Keratinocyte (primary cell): Measurements from ENCODE around the gene HMX3.
A peak's percentile ranks its signal among the peaks of the same experiment; 100 is the strongest.

Source experiments
- EZH2 ChIP-seq: IDR thresholded peaks from one replicate; pipeline ENCODE4 v1.6.1; 2012; ENCODE audit warnings: inconsistent platforms, mild to moderate bottlenecking, low read length, moderate library complexity
- TF ChIP-seq, protein P1 (sequence below), 3 experiments: IDR thresholded peaks in 1 of 3; conservative IDR thresholded peaks in 1 of 3; optimal IDR thresholded peaks in 1 of 3; 2 replicates in 2 of 3; 3 replicates in 1 of 3; pipeline versions ENCODE3 to v1.5.1; 2011; ENCODE audit warnings: low read length in 3 of 3, mild to moderate bottlenecking in 3 of 3, moderate library complexity in 2 of 3, control low read depth in 1 of 3, inconsistent platforms in 1 of 3; ENCODE audit not compliant: insufficient read depth in 2 of 3; ENCODE audit errors: extremely low read depth in 1 of 3

DNA sequence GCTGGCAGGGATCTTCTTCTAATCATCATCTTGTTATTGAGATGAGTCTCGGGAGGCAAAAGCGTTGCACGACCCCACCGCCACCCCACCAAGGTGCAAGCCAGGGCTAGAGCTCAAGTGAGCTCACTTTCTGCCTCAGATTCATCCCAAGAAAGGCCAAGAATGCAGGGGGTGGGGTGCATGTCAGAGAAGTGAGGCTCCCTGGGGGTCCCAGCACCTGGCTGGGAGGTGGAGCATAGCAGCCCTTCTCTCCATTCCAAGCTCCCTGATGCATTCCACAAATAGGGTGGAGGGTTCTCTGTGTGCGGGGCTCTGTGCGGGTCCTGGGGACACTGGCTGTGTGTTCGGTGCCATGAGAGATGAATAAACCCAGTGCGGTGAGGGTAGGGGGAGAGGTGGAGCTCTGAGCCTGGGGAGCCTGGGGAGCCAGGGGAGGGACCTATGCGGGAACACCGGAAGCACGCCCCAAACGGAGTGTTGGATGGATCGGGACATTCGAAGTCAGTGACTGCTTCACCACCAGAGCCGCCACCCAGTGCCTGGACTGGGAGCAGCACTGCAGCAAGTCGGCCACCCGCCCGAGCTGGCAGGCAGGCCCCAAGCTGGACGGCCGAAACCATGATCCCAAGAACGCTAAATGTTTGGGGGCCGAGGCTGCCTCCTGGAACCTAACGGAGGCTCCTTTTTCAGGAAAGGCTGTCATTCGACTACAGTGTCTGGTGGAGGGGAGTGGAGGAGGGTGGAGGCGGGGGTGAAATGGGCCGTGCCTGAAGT, 17.9 kb upstream of the HMX3 start:
- no peak for TF ChIP-seq EZH2
- TF ChIP-seq, protein P1, sequence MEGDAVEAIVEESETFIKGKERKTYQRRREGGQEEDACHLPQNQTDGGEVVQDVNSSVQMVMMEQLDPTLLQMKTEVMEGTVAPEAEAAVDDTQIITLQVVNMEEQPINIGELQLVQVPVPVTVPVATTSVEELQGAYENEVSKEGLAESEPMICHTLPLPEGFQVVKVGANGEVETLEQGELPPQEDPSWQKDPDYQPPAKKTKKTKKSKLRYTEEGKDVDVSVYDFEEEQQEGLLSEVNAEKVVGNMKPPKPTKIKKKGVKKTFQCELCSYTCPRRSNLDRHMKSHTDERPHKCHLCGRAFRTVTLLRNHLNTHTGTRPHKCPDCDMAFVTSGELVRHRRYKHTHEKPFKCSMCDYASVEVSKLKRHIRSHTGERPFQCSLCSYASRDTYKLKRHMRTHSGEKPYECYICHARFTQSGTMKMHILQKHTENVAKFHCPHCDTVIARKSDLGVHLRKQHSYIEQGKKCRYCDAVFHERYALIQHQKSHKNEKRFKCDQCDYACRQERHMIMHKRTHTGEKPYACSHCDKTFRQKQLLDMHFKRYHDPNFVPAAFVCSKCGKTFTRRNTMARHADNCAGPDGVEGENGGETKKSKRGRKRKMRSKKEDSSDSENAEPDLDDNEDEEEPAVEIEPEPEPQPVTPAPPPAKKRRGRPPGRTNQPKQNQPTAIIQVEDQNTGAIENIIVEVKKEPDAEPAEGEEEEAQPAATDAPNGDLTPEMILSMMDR (optimal IDR thresholded peaks at IDR 0.05 in 1 of 3, IDR thresholded peaks at IDR 0.05 in 1 of 3, conservative IDR thresholded peaks at IDR 0.05 in 1 of 3; ENCODE audit: extremely low read depth in 1 of 3, insufficient read depth in 2 of 3, low read length in 3 of 3) = peak in 1 of 3 experiments; percentile 18
